ENCODE data around the gene ST8SIA6. TPM values are rescaled to one million over a fixed set of nuclear protein-coding genes. Genes with fewer than 3 reads are reported as not detected.

ST8SIA6 gene
- total and polyA plus RNA-seq, 10 of the 15 experiments (the other 5 are each of a cell fraction or from before 2014, with no cell fraction given) = 0.22 TPM; not detected in 9

GRCh38 chr10:17443707-17444387, 10.5 kb downstream of the ST8SIA6 start (continued):
- TF ChIP-seq IRF3 (IDR thresholded peaks at IDR 0.05) (no peak), MYB (IDR thresholded peaks at IDR 0.05; ENCODE audit: borderline replicate concordance, low read depth, low read length) (no peak), JUND (IDR thresholded peaks at IDR 0.05; ENCODE audit: low read depth, low read length) (no peak), SRF (IDR thresholded peaks at IDR 0.05; ENCODE audit: low read depth in 2 of 2, low read length in 2 of 2) (no peak), SMAD5 (IDR thresholded peaks at IDR 0.05; ENCODE audit: low read depth) (no peak), NFYB (IDR thresholded peaks at IDR 0.05; ENCODE audit: insufficient read depth, low read depth, low read length) (no peak), EGR1 (IDR thresholded peaks at IDR 0.05; ENCODE audit: borderline replicate concordance in 1 of 2, low read depth in 2 of 2, low read length in 2 of 2) (no peak), CEBPZ (IDR thresholded peaks at IDR 0.05; ENCODE audit: low read depth, low read length) (no peak), CHD4 (IDR thresholded peaks at IDR 0.05) (no peak), BMI1 (IDR thresholded peaks at IDR 0.05; ENCODE audit: borderline replicate concordance) (no peak), SMARCA5 (IDR thresholded peaks at IDR 0.05) (no peak), SREBF2 (IDR thresholded peaks at IDR 0.05; ENCODE audit: low read length) (no peak), NRF1 (conservative IDR thresholded peaks at IDR 0.05; ENCODE audit: low read depth, low read length) (no peak), CEBPB (IDR thresholded peaks at IDR 0.05; ENCODE audit: borderline replicate concordance in 1 of 2, low read depth in 2 of 2, low read length in 2 of 2) (no peak), BCLAF1 (IDR thresholded peaks at IDR 0.05) (no peak), E2F4 (IDR thresholded peaks at IDR 0.05; ENCODE audit: low read depth, low read length) (no peak), ZBTB33 (IDR thresholded peaks at IDR 0.05) (no peak), ZZZ3 (IDR thresholded peaks at IDR 0.05; ENCODE audit: control insufficient read depth, insufficient read length, low read depth) (no peak), SREBF1 (IDR thresholded peaks at IDR 0.05; ENCODE audit: low read length) (no peak), CBX5 (IDR thresholded peaks at IDR 0.05; ENCODE audit: low read depth) (no peak; the same call in 1 of the 2 replicates)

Measured in GM12878 (cell line).